Measurements from ENCODE around the gene PKHD1.

DNA sequence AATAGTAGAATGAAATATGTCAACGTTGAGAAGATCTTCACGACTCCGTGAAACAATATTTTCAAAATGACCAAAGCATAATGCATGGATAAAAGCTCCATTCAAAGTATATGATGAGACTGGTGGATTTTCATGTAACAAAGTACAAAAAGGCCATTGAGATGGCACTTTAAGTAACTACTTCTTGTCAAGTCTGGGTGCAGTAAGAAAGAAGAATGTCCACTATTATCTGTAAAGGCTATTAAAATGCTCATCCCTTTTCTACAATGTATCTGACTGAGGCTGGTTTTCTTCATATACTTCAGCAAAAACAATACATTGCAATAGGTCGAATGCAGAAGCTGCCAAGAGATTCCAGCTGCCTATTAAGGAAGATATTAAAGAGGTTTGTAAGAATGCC is 457.4 kb downstream of the PKHD1 start:
- TF ChIP-seq, protein P1, sequence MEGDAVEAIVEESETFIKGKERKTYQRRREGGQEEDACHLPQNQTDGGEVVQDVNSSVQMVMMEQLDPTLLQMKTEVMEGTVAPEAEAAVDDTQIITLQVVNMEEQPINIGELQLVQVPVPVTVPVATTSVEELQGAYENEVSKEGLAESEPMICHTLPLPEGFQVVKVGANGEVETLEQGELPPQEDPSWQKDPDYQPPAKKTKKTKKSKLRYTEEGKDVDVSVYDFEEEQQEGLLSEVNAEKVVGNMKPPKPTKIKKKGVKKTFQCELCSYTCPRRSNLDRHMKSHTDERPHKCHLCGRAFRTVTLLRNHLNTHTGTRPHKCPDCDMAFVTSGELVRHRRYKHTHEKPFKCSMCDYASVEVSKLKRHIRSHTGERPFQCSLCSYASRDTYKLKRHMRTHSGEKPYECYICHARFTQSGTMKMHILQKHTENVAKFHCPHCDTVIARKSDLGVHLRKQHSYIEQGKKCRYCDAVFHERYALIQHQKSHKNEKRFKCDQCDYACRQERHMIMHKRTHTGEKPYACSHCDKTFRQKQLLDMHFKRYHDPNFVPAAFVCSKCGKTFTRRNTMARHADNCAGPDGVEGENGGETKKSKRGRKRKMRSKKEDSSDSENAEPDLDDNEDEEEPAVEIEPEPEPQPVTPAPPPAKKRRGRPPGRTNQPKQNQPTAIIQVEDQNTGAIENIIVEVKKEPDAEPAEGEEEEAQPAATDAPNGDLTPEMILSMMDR (IDR thresholded peaks at IDR 0.05), result no peak
- TF ChIP-seq POLR2AphosphoS5 (IDR thresholded peaks at IDR 0.05) (no peak), POLR2A (IDR thresholded peaks at IDR 0.05) (no peak)
